ENCODE data around the gene FARP2.

GRCh38 chr2:241325257-241325656 lies 30.8 kb upstream of the FARP2 start:
- TF ChIP-seq, protein P1, sequence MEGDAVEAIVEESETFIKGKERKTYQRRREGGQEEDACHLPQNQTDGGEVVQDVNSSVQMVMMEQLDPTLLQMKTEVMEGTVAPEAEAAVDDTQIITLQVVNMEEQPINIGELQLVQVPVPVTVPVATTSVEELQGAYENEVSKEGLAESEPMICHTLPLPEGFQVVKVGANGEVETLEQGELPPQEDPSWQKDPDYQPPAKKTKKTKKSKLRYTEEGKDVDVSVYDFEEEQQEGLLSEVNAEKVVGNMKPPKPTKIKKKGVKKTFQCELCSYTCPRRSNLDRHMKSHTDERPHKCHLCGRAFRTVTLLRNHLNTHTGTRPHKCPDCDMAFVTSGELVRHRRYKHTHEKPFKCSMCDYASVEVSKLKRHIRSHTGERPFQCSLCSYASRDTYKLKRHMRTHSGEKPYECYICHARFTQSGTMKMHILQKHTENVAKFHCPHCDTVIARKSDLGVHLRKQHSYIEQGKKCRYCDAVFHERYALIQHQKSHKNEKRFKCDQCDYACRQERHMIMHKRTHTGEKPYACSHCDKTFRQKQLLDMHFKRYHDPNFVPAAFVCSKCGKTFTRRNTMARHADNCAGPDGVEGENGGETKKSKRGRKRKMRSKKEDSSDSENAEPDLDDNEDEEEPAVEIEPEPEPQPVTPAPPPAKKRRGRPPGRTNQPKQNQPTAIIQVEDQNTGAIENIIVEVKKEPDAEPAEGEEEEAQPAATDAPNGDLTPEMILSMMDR (conservative IDR thresholded peaks at IDR 0.05 in 1 of 2, IDR thresholded peaks at IDR 0.05 in 1 of 2; ENCODE audit: extremely low read depth in 1 of 2, insufficient read depth in 1 of 2, low read depth in 1 of 2, low read length in 2 of 2), result no peak
- TF ChIP-seq EZH2 (IDR thresholded peaks at IDR 0.05; ENCODE audit: borderline replicate concordance, low read length), result no peak
